Spleen (tissue), 7 donors: ENCODE measurements around the gene PPFIA2.

Source experiments
- POLR2A ChIP-seq, 3 donors: fragments of 450-650 bp; IDR thresholded peaks; one replicate each; pipeline ENCODE4 v1.5.1; 2017; ENCODE audit warnings: antibody characterized with exemption in 3 of 3, mild to moderate bottlenecking in 1 of 3
- TF ChIP-seq, protein P1 (sequence below), 11 experiments: fragments of 200-600 bp in 7 of 11; fragments of 450-650 bp in 4 of 11; sonication (generic) in 4 of 11; IDR thresholded peaks in 8 of 11; conservative IDR thresholded peaks in 3 of 11; 1 replicate in 7 of 11; 2 replicates in 4 of 11; pipeline versions ENCODE4 v1.4.0 to v1.8.0; 2016 to 2021; ENCODE audit warnings: antibody characterized with exemption in 11 of 11, inconsistent platforms in 4 of 11, mild to moderate bottlenecking in 1 of 11
- donor health status: DM: no; HTN: no; CAD: no; lungs with moderate emphysema.
- donor health status: DM: no; HTN: no; CAD: no.
- donor health status: DM: no; HTN: no; CAD: no.

GRCh38 chr12:81211306-81211705 is 547.8 kb downstream of the PPFIA2 start:
- TF ChIP-seq, protein P1, sequence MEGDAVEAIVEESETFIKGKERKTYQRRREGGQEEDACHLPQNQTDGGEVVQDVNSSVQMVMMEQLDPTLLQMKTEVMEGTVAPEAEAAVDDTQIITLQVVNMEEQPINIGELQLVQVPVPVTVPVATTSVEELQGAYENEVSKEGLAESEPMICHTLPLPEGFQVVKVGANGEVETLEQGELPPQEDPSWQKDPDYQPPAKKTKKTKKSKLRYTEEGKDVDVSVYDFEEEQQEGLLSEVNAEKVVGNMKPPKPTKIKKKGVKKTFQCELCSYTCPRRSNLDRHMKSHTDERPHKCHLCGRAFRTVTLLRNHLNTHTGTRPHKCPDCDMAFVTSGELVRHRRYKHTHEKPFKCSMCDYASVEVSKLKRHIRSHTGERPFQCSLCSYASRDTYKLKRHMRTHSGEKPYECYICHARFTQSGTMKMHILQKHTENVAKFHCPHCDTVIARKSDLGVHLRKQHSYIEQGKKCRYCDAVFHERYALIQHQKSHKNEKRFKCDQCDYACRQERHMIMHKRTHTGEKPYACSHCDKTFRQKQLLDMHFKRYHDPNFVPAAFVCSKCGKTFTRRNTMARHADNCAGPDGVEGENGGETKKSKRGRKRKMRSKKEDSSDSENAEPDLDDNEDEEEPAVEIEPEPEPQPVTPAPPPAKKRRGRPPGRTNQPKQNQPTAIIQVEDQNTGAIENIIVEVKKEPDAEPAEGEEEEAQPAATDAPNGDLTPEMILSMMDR (IDR thresholded peaks at IDR 0.05 in 8 of 11, conservative IDR thresholded peaks at IDR 0.05 in 3 of 11), result no peak
- TF ChIP-seq POLR2A (IDR thresholded peaks at IDR 0.05), result no peak
